HCT116 (cell line): ENCODE data around the gene SARS1. TPM values are rescaled to one million over a fixed set of nuclear protein-coding genes. Genes with fewer than 3 reads are reported as not detected.

Experiments used
- ATAC-seq: fragments of 200-7000 bp; cut with Tn5 transposase; 2 replicates; pipeline ENCODE4 v1.9.1; 2020; ENCODE audit warnings: mild to moderate bottlenecking, moderate library complexity
- BruUV-seq: library from RNA; stranded (reverse); fragments of 400-500 nt; replicated peaks from 2 replicates; lab custom pipeline; 2021; lab: Mats Ljungman, UMichigan
- CTCF ChIA-PET: fragments of 300-600 bp; sonication (Branson Sonifier 250); formaldehyde crosslinking; loops from one replicate; lab custom pipeline; 2021; ENCODE audit warnings: antibody characterized with exemption; lab: Charles Lee
- POLR2A ChIA-PET: fragments of 300-600, 350-600 bp; sonication (Branson Sonifier 250); formaldehyde crosslinking; loops from one replicate; lab custom pipeline; 2021; ENCODE audit warnings: antibody characterized with exemption; lab: Charles Lee
- RAD21 ChIA-PET, 2 experiments: fragments of 300-600 bp; sonication (Branson Sonifier 250); formaldehyde crosslinking; loops; one replicate each; lab custom pipeline; 2023; ENCODE audit warnings: low total read pairs in 2 of 2; ENCODE audit not compliant: uncharacterized antibody in 2 of 2, unreplicated experiment in 2 of 2, low non-redundant PET in 1 of 2; lab: Charles Lee
- DNase-seq: peaks from one replicate; pipeline ENCODE4 v3.0.0-alpha.2; 2010; ENCODE audit warnings: low read depth, low spot score
- H2AFZ ChIP-seq: fragments of 200-600 bp; shearing (Covaris generic), sonication (generic); 2 replicates; pipeline ENCODE4 v1.6.1; 2017; ENCODE audit warnings: low read depth, mixed run types, mixed read lengths, antibody characterized with exemption, low read length; ENCODE audit not compliant: poor library complexity, severe bottlenecking
- H3K27ac ChIP-seq: 2 replicates; pipeline ENCODE4 v1.5.1; 2012; ENCODE audit warnings: low read depth, low read length
- H3K27me3 ChIP-seq: fragments of 200-600 bp; sonication (generic); 2 replicates; pipeline ENCODE4 v1.6.1; 2016; ENCODE audit warnings: mixed run types, low read length, mixed read lengths; ENCODE audit not compliant: insufficient read depth
- H3K36me3 ChIP-seq, 2 experiments: fragments of 200-500 bp in 1 of 2; fragments of 200-600 bp in 1 of 2; sonication (Bioruptor generic) in 1 of 2; sonication (generic) in 1 of 2; 2 replicates each; pipeline versions ENCODE4 v1.5.1 to v1.6.1; 2014 to 2016; ENCODE audit warnings: low read length in 2 of 2, inconsistent platforms in 1 of 2, mixed read lengths in 1 of 2, mixed run types in 1 of 2; ENCODE audit not compliant: insufficient read depth in 2 of 2, control insufficient read depth in 1 of 2
- H3K4me1 ChIP-seq, 2 experiments: fragments of 200-600 bp in 1 of 2; sonication (generic) in 1 of 2; 2 replicates each; pipeline versions ENCODE4 v1.5.1 to v1.6.1; 2012 to 2017; ENCODE audit warnings: low read length in 2 of 2, inconsistent platforms in 1 of 2, mild to moderate bottlenecking in 1 of 2, mixed read lengths in 1 of 2, mixed run types in 1 of 2, moderate library complexity in 1 of 2; ENCODE audit not compliant: insufficient read depth in 2 of 2, control insufficient read depth in 1 of 2
- H3K4me2 ChIP-seq: fragments of 200-600 bp; sonication (generic); 2 replicates; pipeline ENCODE4 v1.6.1; 2017; ENCODE audit warnings: mixed run types, low read length, mixed read lengths
- H3K4me3 ChIP-seq, 2 experiments: fragments of 200-600 bp in 1 of 2; sonication (generic) in 1 of 2; replicated peaks in 1 of 2; 2 replicates each; pipeline ENCODE4 v1.5.1; 2011 to 2016; ENCODE audit warnings: low read length in 2 of 2, control low read depth in 1 of 2, low read depth in 1 of 2, mild to moderate bottlenecking in 1 of 2, mixed read lengths in 1 of 2, mixed run types in 1 of 2
- H3K79me2 ChIP-seq: fragments of 200-600 bp; sonication (generic); 2 replicates; pipeline ENCODE4 v1.6.1; 2017; ENCODE audit warnings: mild to moderate bottlenecking, mixed run types, low read length, moderate library complexity, mixed read lengths; ENCODE audit not compliant: insufficient read depth
- H3K9ac ChIP-seq: fragments of 200-600 bp; sonication (generic); 2 replicates; pipeline ENCODE4 v1.6.1; 2016; ENCODE audit warnings: low read length, mixed read lengths
- H3K9me2 ChIP-seq: fragments of 200-600 bp; sonication (generic), shearing (Covaris generic); 2 replicates; pipeline ENCODE4 v1.6.1; 2017; ENCODE audit warnings: mixed run types, mild to moderate bottlenecking, moderate library complexity; ENCODE audit not compliant: insufficient read depth
- H3K9me3 ChIP-seq, 2 experiments: fragments of 200-500 bp in 1 of 2; fragments of 200-600 bp in 1 of 2; sonication (Bioruptor generic) in 1 of 2; sonication (generic) in 1 of 2; 2 replicates each; pipeline ENCODE4 v1.6.1; 2014 to 2017; ENCODE audit warnings: low read length in 2 of 2, mixed read lengths in 2 of 2, inconsistent platforms in 1 of 2, low read depth in 1 of 2, mild to moderate bottlenecking in 1 of 2, mixed run types in 1 of 2, moderate library complexity in 1 of 2; ENCODE audit not compliant: control insufficient read depth in 1 of 2, insufficient read depth in 1 of 2
- H4K20me1 ChIP-seq: fragments of 200-600 bp; sonication (generic), shearing (Covaris generic); 2 replicates; pipeline ENCODE4 v1.6.1; 2017; ENCODE audit warnings: mixed run types, mild to moderate bottlenecking, moderate library complexity; ENCODE audit not compliant: insufficient read depth
- EGR1 ChIP-seq: IDR thresholded peaks from 2 replicates; pipeline ENCODE4 v1.6.1; 2012; ENCODE audit warnings: low read depth
- EZH2 ChIP-seq: fragments of 200-600 bp; sonication (generic); IDR thresholded peaks from 2 replicates; pipeline ENCODE4 v1.6.1; 2017; ENCODE audit warnings: antibody characterized with exemption, mixed run types
- SRF ChIP-seq: IDR thresholded peaks from 2 replicates; pipeline ENCODE4 v1.6.1; 2012; ENCODE audit warnings: low read depth
- YY1 ChIP-seq: IDR thresholded peaks from 2 replicates; pipeline ENCODE4 v1.6.1; 2011; ENCODE audit warnings: low read length, low read depth, moderate library complexity, mild to moderate bottlenecking; ENCODE audit not compliant: insufficient replicate concordance; ENCODE audit errors: extremely low read depth
- intact Hi-C: fragments of 100-400 bp; cut with micrococcal nuclease; formaldehyde crosslinking; loops from 2 replicates; pipeline ENCODE4 v1.10.0; 2022
- total RNA-seq: library from RNA; stranded (reverse); gene quantifications from one replicate; pipeline ENCODE4 v1.2.1, GENCODE V29; 2021; ENCODE audit not compliant: unreplicated experiment

SARS1 gene
- total RNA-seq, 1 experiment from 2014 or later: 206 TPM

GRCh38 chr1:109279615-109280278 lies 66.0 kb downstream of the SARS1 start:
- Histone ChIP-seq H3K9me2 (no peaks in the 10 kb centered on the region), H3K79me2 (peaks cover 18% of the 10 kb centered on the region; the same call in 1 of the 2 replicates), H3K27me3 (no peaks in the 10 kb centered on the region), H3K9ac (no peak overlapping the region), H3K4me1 (peaks cover 21 to 40% of the 10 kb centered on the region in 2 experiments; a peak in 3 of 4 replicates), H2AFZ (no peak overlapping the region), H3K27ac (no peak overlapping the region), H3K9me3 (no peaks in the 10 kb centered on the region), H4K20me1 (no peaks in the 10 kb centered on the region), H3K4me2 (no peak overlapping the region), H3K36me3 (peaks cover 8 to 23% of the 10 kb centered on the region in 2 experiments; a peak in 2 of 4 replicates), H3K4me3 (no peak overlapping the region)
- TF ChIP-seq YY1 (no peak), EZH2 (no peak)
- CTCF ChIA-PET: interaction anchor here (0.6 to 5.0 kb wide), 3 partner anchors 120 to 871 kb away, joined by 3 to 95 read pairs (median 11); partner anchors contain the start of genes SLC6A17 and SORT1
- BruUV-seq: no TSS peak
- RAD21 ChIA-PET: no interaction called here
- DNase-seq (no peak), ATAC-seq (no peak)
- POLR2A ChIA-PET: no interaction called here
- intact Hi-C loops: no loop called here

- Histone ChIP-seq H4K20me1 (no peaks in the 10 kb centered on the region), H3K79me2 (peaks cover 18% of the 10 kb centered on the region; the same call in 1 of the 2 replicates), H3K36me3 (peaks cover 8 to 23% of the 10 kb centered on the region in 2 experiments; a peak in 2 of 4 replicates), H3K27me3 (no peaks in the 10 kb centered on the region), H3K9ac (no peak overlapping the region), H3K9me2 (no peaks in the 10 kb centered on the region), H3K4me3 (no peak overlapping the region), H3K27ac (no peak overlapping the region), H2AFZ (no peak overlapping the region), H3K4me2 (no peak overlapping the region), H3K4me1 (peaks cover 12 to 29% of the 10 kb centered on the region in 2 experiments; a peak in 3 of 4 replicates), H3K9me3 (no peaks in the 10 kb centered on the region)
- no peak for ATAC-seq
- ChIA-PET POLR2A (no interaction called here), CTCF (no interaction called here), RAD21 (no interaction called here)
- intact Hi-C loops: no loop called here
- TF ChIP-seq SRF (no peak), EGR1 (no peak)
- no TSS peak for BruUV-seq
- DNase-seq: no peak
Measured at GRCh38 chr1:109280862-109281261, 67.1 kb downstream of the SARS1 start.
